GM18505 (cell line): Measurements from ENCODE around the gene SMG1.
"Not testable (repeated sequence)": the region's sequence is repeated elsewhere in the genome, so short reads cannot be mapped to it uniquely, and the experiment has no call there.

Experiments
- ATAC-seq: cut with Tn5 transposase; IDR thresholded peaks from one replicate; pipeline ENCODE4 v1.9.1; 2021; ENCODE audit not compliant: unreplicated experiment
- POLR2A ChIP-seq: IDR thresholded peaks from 4 replicates; pipeline ENCODE4 v1.6.1; 2011; ENCODE audit warnings: borderline replicate concordance; ENCODE audit not compliant: insufficient read depth, insufficient read length; ENCODE audit errors: extremely low read depth

SMG1 gene

GRCh38 chr16:18925986-18926865, at the start of gene SMG1:
Gene SMG1, minus strand, starts transcription at chr16:18926408. Its CDS starts 367 bp downstream, at chr16:18926041.
- peak; percentile 88 for ATAC-seq
- peak; percentile 76 for TF ChIP-seq POLR2A

GRCh38 chr16:18975109-18975508, 48.9 kb upstream of the SMG1 start:
- TF ChIP-seq POLR2A, result no peak

GRCh38 chr16:18969855-18970240, 43.6 kb upstream of the SMG1 start:
- ATAC-seq, result no peak
- TF ChIP-seq POLR2A, result no peak

More at GRCh38 chr16:18975109-18975508, 48.9 kb upstream of the SMG1 start:
- no peak for ATAC-seq

GRCh38 chr16:18969050-18969854, 43.0 kb upstream of the SMG1 start:
- no peak for ATAC-seq
- no peak for TF ChIP-seq POLR2A

- no peak for ATAC-seq
- TF ChIP-seq POLR2A, result no peak
These were observed 40.6 kb upstream of the SMG1 start for GRCh38 chr16:18966791-18967190.

- ATAC-seq, result no peak
- no peak for TF ChIP-seq POLR2A
These were observed 39.3 kb upstream of the SMG1 start for GRCh38 chr16:18965555-18965954.

GRCh38 chr16:18959031-18959505, 32.9 kb upstream of the SMG1 start:
- no peak for ATAC-seq
- no peak for TF ChIP-seq POLR2A

- no peak for ATAC-seq
- TF ChIP-seq POLR2A, result no peak
These were observed 32.4 kb upstream of the SMG1 start for GRCh38 chr16:18958621-18959029.

- not testable (repeated sequence) for ATAC-seq
These were observed 30.5 kb upstream of the SMG1 start for GRCh38 chr16:18956658-18957241.

- not testable (repeated sequence) for ATAC-seq
These were observed 29.8 kb upstream of the SMG1 start for GRCh38 chr16:18955874-18956580.

GRCh38 chr16:18953547-18953946, 27.3 kb upstream of the SMG1 start:
- ATAC-seq, result no peak
- no peak for TF ChIP-seq POLR2A

GRCh38 chr16:18950469-18951185, 24.4 kb upstream of the SMG1 start:
- no peak for TF ChIP-seq POLR2A
- no peak for ATAC-seq
